SK-N-SH (cell line): ENCODE measurements around the gene HCN1.

Experiments used
- FOSL2 ChIP-seq: IDR thresholded peaks from 2 replicates; pipeline ENCODE4 v1.4.0; 2012; ENCODE audit warnings: low read depth, mild to moderate bottlenecking, moderate library complexity, borderline replicate concordance
- GATA2 ChIP-seq: sonication (generic); formaldehyde crosslinking; IDR thresholded peaks from 2 replicates; pipeline ENCODE4 v1.5.0; 2020; ENCODE audit warnings: mild to moderate bottlenecking, missing genetic modification reagents
- RFX5 ChIP-seq: IDR thresholded peaks from 2 replicates; pipeline ENCODE4 v1.6.1; 2012; ENCODE audit warnings: mild to moderate bottlenecking, improper control_type of control experiment, low read length
- RXRA ChIP-seq: IDR thresholded peaks from 2 replicates; pipeline ENCODE4 v1.4.0; 2012; ENCODE audit warnings: low read depth, mild to moderate bottlenecking, borderline replicate concordance
- TAF1 ChIP-seq: IDR thresholded peaks from 2 replicates; pipeline ENCODE4 v1.6.1; 2012; ENCODE audit warnings: low read depth, mild to moderate bottlenecking, low read length, moderate library complexity, borderline replicate concordance
- TCF12 ChIP-seq: IDR thresholded peaks from 2 replicates; pipeline ENCODE4 v1.4.0; 2012
- TF ChIP-seq, protein P1 (sequence below): fragments of 200-600 bp; sonication (generic); IDR thresholded peaks from 2 replicates; pipeline ENCODE4 v1.6.1; 2017; ENCODE audit warnings: antibody characterized with exemption, mild to moderate bottlenecking, moderate library complexity
- TF ChIP-seq, protein P2 (sequence below): IDR thresholded peaks from 2 replicates; pipeline ENCODE4 v1.4.0; 2012; ENCODE audit warnings: low read depth, borderline replicate concordance
- TF ChIP-seq, protein P3 (sequence below): IDR thresholded peaks from 2 replicates; pipeline ENCODE4 v1.4.0; 2012; ENCODE audit warnings: low read depth

DNA sequence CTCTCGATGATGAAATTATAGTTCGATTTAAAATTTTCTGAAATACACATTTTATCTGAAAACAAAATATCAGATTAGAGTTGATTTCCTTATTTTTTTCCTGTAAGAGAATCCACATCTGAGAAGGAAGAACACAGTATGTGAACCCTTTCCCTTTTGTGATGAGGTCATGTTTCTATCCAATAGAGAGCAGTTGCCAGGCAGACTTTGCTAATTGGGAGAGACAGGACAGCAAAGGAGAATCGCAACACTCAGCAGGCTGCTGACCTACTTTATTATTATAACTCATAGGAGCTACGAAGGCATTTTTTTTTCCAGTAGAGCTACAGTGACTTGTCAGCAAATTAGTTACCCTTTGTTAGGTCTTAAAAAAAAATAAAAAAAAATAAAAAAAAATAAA lies 242.1 kb downstream of the HCN1 start:
- TF ChIP-seq RXRA (no peak), TAF1 (no peak), TCF12 (no peak), GATA2 (CRISPR knock-in tag) (no peak), FOSL2 (no peak), RFX5 (peak; percentile 100)
- TF ChIP-seq, protein P1, sequence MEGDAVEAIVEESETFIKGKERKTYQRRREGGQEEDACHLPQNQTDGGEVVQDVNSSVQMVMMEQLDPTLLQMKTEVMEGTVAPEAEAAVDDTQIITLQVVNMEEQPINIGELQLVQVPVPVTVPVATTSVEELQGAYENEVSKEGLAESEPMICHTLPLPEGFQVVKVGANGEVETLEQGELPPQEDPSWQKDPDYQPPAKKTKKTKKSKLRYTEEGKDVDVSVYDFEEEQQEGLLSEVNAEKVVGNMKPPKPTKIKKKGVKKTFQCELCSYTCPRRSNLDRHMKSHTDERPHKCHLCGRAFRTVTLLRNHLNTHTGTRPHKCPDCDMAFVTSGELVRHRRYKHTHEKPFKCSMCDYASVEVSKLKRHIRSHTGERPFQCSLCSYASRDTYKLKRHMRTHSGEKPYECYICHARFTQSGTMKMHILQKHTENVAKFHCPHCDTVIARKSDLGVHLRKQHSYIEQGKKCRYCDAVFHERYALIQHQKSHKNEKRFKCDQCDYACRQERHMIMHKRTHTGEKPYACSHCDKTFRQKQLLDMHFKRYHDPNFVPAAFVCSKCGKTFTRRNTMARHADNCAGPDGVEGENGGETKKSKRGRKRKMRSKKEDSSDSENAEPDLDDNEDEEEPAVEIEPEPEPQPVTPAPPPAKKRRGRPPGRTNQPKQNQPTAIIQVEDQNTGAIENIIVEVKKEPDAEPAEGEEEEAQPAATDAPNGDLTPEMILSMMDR, result no peak
- TF ChIP-seq, protein P2, sequence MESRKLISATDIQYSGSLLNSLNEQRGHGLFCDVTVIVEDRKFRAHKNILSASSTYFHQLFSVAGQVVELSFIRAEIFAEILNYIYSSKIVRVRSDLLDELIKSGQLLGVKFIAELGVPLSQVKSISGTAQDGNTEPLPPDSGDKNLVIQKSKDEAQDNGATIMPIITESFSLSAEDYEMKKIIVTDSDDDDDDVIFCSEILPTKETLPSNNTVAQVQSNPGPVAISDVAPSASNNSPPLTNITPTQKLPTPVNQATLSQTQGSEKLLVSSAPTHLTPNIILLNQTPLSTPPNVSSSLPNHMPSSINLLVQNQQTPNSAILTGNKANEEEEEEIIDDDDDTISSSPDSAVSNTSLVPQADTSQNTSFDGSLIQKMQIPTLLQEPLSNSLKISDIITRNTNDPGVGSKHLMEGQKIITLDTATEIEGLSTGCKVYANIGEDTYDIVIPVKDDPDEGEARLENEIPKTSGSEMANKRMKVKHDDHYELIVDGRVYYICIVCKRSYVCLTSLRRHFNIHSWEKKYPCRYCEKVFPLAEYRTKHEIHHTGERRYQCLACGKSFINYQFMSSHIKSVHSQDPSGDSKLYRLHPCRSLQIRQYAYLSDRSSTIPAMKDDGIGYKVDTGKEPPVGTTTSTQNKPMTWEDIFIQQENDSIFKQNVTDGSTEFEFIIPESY, result no peak
- TF ChIP-seq, protein P3, sequence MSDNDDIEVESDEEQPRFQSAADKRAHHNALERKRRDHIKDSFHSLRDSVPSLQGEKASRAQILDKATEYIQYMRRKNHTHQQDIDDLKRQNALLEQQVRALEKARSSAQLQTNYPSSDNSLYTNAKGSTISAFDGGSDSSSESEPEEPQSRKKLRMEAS, result no peak
